Measurements from ENCODE around the gene ATF6B.

DNA sequence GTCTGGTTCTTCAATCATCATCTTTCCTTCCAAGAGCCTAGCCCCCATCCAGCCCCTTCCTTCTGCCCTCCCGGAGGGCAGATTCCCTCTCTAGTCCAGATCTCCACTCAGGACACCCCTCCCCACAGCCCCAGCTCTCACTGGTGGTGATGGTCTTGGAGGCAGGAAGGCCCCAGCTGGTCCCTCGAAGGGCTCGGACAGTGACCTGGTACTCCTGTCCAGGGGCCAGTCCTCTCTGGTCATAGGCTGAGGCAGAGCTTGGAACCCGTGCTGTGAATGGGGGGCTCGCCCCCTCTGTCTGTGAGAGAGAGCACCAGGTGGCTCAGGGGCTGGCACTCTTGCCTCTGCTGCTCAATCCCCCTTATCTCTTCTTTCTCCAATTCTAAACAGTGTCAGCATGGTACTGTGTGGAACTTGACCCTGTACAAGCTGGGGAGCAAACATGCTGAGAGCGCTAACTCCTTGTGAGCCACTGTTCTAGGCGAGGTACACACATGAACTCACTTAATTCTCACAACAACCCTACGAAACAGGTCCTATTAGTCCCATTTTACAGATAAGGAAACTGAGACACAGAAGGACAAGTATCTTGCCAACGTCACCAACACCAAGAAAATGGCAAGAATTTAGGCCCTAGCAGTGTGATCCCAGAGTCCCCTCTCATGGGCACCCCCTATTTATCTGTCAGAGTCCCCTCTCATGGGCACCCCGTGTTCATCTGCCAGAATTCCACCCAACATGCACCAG is 38.8 kb downstream of the ATF6B start:
- TF ChIP-seq EZH2 (IDR thresholded peaks at IDR 0.05; ENCODE audit: insufficient read depth, poor library complexity, severe bottlenecking) (no peak), EZH2phosphoT487 (IDR thresholded peaks at IDR 0.05; ENCODE audit: insufficient read depth, low read depth) (no peak)

All from GM23248 (cell line).